ENCODE measurements around the gene CACNG1. TPM values are rescaled to one million over a fixed set of nuclear protein-coding genes. Genes with fewer than 3 reads are reported as not detected.
"Not testable (repeated sequence)": the region's sequence is repeated elsewhere in the genome, so short reads cannot be mapped to it uniquely, and the experiment has no call there.

CACNG1 gene
- total RNA-seq, 1 donor from 2014 or later: 0.44 TPM

DNA sequence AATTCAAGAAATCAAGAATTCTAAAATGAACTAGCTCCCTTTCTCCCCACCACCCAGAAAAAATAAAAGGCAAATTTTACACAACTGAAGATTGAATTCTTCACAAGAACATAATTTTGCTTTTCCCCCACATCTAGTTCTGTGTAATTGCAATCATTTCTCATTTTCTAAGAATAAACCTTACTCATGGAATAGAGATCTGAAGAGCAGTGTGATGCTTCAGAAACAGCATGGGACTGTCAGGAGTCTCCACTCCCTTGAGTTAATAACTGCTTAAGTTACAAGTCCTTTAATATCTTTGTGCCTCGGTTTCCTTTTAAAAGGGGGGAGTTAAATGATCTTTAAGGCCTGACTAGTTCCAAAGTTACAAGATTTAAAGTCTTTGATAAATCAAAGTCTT, 53.7 kb downstream of the CACNG1 start:
- no peaks in the 10 kb centered on the region for H3K9me3 Mint-ChIP-seq
- no peaks in the 10 kb centered on the region for H3K4me1 Mint-ChIP-seq
- no peaks in the 10 kb centered on the region for H3K27me3 Mint-ChIP-seq (ENCODE audit: low read depth)
- DNase-seq (ENCODE audit: low read depth, low spot score): no peak
- no peak overlapping the region for H3K27ac Mint-ChIP-seq (ENCODE audit: unreplicated experiment)
- peaks cover 10% of the 10 kb centered on the region for H3K36me3 Mint-ChIP-seq (ENCODE audit: low read depth)
- no peak overlapping the region for H3K4me3 Mint-ChIP-seq
- TF ChIP-seq, protein P1, sequence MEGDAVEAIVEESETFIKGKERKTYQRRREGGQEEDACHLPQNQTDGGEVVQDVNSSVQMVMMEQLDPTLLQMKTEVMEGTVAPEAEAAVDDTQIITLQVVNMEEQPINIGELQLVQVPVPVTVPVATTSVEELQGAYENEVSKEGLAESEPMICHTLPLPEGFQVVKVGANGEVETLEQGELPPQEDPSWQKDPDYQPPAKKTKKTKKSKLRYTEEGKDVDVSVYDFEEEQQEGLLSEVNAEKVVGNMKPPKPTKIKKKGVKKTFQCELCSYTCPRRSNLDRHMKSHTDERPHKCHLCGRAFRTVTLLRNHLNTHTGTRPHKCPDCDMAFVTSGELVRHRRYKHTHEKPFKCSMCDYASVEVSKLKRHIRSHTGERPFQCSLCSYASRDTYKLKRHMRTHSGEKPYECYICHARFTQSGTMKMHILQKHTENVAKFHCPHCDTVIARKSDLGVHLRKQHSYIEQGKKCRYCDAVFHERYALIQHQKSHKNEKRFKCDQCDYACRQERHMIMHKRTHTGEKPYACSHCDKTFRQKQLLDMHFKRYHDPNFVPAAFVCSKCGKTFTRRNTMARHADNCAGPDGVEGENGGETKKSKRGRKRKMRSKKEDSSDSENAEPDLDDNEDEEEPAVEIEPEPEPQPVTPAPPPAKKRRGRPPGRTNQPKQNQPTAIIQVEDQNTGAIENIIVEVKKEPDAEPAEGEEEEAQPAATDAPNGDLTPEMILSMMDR (conservative IDR thresholded peaks at IDR 0.05): no peak

- not testable (repeated sequence) for H3K27me3 Mint-ChIP-seq (ENCODE audit: low read depth); DNase-seq (ENCODE audit: low read depth, low spot score); H3K4me1 Mint-ChIP-seq; H3K9me3 Mint-ChIP-seq; H3K27ac Mint-ChIP-seq (ENCODE audit: unreplicated experiment); H3K4me3 Mint-ChIP-seq
- peaks cover 22% of the 10 kb centered on the region for H3K36me3 Mint-ChIP-seq (ENCODE audit: low read depth)
Observed at GRCh38 chr17:67104641-67105040, 60.3 kb downstream of the CACNG1 start.

GRCh38 chr17:67105213-67105612, 60.9 kb downstream of the CACNG1 start:
- TF ChIP-seq, protein P1 (conservative IDR thresholded peaks at IDR 0.05): no peak
- DNase-seq (ENCODE audit: low read depth, low spot score): no peak
- H3K27me3 Mint-ChIP-seq (ENCODE audit: low read depth): no peaks in the 10 kb centered on the region
- peaks cover 22% of the 10 kb centered on the region for H3K36me3 Mint-ChIP-seq (ENCODE audit: low read depth)
- no peak overlapping the region for H3K27ac Mint-ChIP-seq (ENCODE audit: unreplicated experiment)
- no peaks in the 10 kb centered on the region for H3K4me1 Mint-ChIP-seq
- H3K9me3 Mint-ChIP-seq: no peaks in the 10 kb centered on the region
- H3K4me3 Mint-ChIP-seq: no peak overlapping the region

Other genes starting within 250 kb of the CACNG1 start
- not detected in 2 replicates for gene CACNG5, start 209.4 kb upstream of the CACNG1 start, total RNA-seq
- gene CACNG4, start 79.8 kb upstream of the CACNG1 start, total RNA-seq: 38.4 and 38.9 TPM in 2 replicates
- gene HELZ, start 200.6 kb downstream of the CACNG1 start, total RNA-seq: 39.1 and 41.7 TPM in 2 replicates